Osteoblast (primary cell): ENCODE measurements around the gene LPAR5. TPM values are rescaled to one million over a fixed set of nuclear protein-coding genes. Genes with fewer than 3 reads are reported as not detected.

Experiments
- DNase-seq: peaks from one replicate; pipeline ENCODE4 v3.0.0; 2011; ENCODE audit warnings: low spot score, mixed read lengths; ENCODE audit not compliant: insufficient read length; ENCODE audit errors: missing footprints
- H2AFZ ChIP-seq: 2 replicates; pipeline ENCODE4 v1.6.0; 2011; ENCODE audit warnings: mild to moderate bottlenecking, low read length
- H3K27ac ChIP-seq: 2 replicates; pipeline ENCODE4 v1.5.1; 2011; ENCODE audit warnings: mild to moderate bottlenecking, low read depth, low read length, moderate library complexity
- H3K27me3 ChIP-seq: 2 replicates; pipeline ENCODE4 v1.6.0; 2012; ENCODE audit warnings: mild to moderate bottlenecking, control low read depth, inconsistent platforms, low read length, moderate library complexity; ENCODE audit not compliant: insufficient read depth
- H3K36me3 ChIP-seq: 2 replicates; pipeline ENCODE4 v1.5.1; 2011; ENCODE audit warnings: mild to moderate bottlenecking, low read length, control low read depth, moderate library complexity; ENCODE audit not compliant: insufficient read depth
- H3K4me1 ChIP-seq: 2 replicates; pipeline ENCODE4 v1.5.1; 2011; ENCODE audit warnings: mild to moderate bottlenecking, low read length, control low read depth, moderate library complexity; ENCODE audit not compliant: insufficient read depth
- H3K4me2 ChIP-seq: 2 replicates; pipeline ENCODE4 v1.6.0; 2011; ENCODE audit warnings: mild to moderate bottlenecking, low read length; ENCODE audit not compliant: insufficient read depth
- H3K4me3 ChIP-seq: fragments of 200-600 bp; sonication (generic); 3 replicates; pipeline ENCODE4 v1.5.1; 2012; ENCODE audit warnings: mild to moderate bottlenecking, low read length, inconsistent platforms; ENCODE audit not compliant: insufficient read depth
- H3K79me2 ChIP-seq: 2 replicates; pipeline ENCODE4 v1.6.0; 2012; ENCODE audit warnings: mild to moderate bottlenecking, low read length, control low read depth, inconsistent platforms; ENCODE audit not compliant: insufficient read depth
- H3K9me3 ChIP-seq: 2 replicates; pipeline ENCODE4 v1.5.1; 2011; ENCODE audit warnings: low read depth, low read length, control low read depth
- H4K20me1 ChIP-seq: 2 replicates; pipeline ENCODE4 v1.6.0; 2012; ENCODE audit warnings: mild to moderate bottlenecking, low read length, control low read depth; ENCODE audit not compliant: insufficient read depth
- CTCF ChIP-seq: IDR thresholded peaks from 2 replicates; pipeline ENCODE4 v1.5.1; 2011; ENCODE audit warnings: mild to moderate bottlenecking, low read depth, low read length, moderate library complexity; ENCODE audit errors: extremely low read depth
- total RNA-seq: library from RNA; depleted of rRNA; stranded (reverse); fragments of >200 nt; gene quantifications from 2 replicates; pipeline ENCODE4 v1.2.3, GENCODE V29; 2012

LPAR5 gene
- total RNA-seq, 1 donor = not detected

- TF ChIP-seq CTCF = no peak
- Histone ChIP-seq H3K79me2 (no peaks in the 10 kb centered on the region), H4K20me1 (no peaks in the 10 kb centered on the region), H3K27me3 (peaks cover 5% of the 10 kb centered on the region), H3K4me1 (no peaks in the 10 kb centered on the region), H3K9me3 (peaks cover 4% of the 10 kb centered on the region), H3K4me3 (no peak overlapping the region), H2AFZ (no peak overlapping the region), H3K4me2 (no peak overlapping the region), H3K36me3 (peaks cover 3% of the 10 kb centered on the region), H3K27ac (no peak overlapping the region)
- no peak for DNase-seq
These were observed 8.5 kb upstream of the LPAR5 start for GRCh38 chr12:6644257-6644596.

- Histone ChIP-seq H3K4me2 (no peak overlapping the region), H4K20me1 (no peaks in the 10 kb centered on the region), H3K27ac (no peak overlapping the region), H2AFZ (no peak overlapping the region), H3K4me1 (no peaks in the 10 kb centered on the region), H3K79me2 (no peaks in the 10 kb centered on the region), H3K36me3 (peaks cover 3% of the 10 kb centered on the region), H3K4me3 (no peak overlapping the region), H3K27me3 (peaks cover 6% of the 10 kb centered on the region), H3K9me3 (peaks cover 4% of the 10 kb centered on the region)
- DNase-seq = peak; percentile 53
- no peak for TF ChIP-seq CTCF
These were observed 8.0 kb upstream of the LPAR5 start for GRCh38 chr12:6643569-6644256.

GRCh38 chr12:6641131-6641530 lies 5.4 kb upstream of the LPAR5 start:
- H3K4me1 ChIP-seq = no peaks in the 10 kb centered on the region
- no peaks in the 10 kb centered on the region for H3K79me2 ChIP-seq
- H3K27ac ChIP-seq = no peak overlapping the region
- no peak overlapping the region for H2AFZ ChIP-seq
- H4K20me1 ChIP-seq = no peaks in the 10 kb centered on the region
- H3K4me2 ChIP-seq = no peak overlapping the region
- H3K27me3 ChIP-seq = peaks cover 13% of the 10 kb centered on the region
- no peak overlapping the region for H3K4me3 ChIP-seq
- DNase-seq = peak; percentile 78
- no peaks in the 10 kb centered on the region for H3K36me3 ChIP-seq
- TF ChIP-seq CTCF = no peak
- peaks cover 4% of the 10 kb centered on the region for H3K9me3 ChIP-seq

- DNase-seq = peak; percentile 42
- H2AFZ ChIP-seq = no peak overlapping the region
- no peak overlapping the region for H3K27ac ChIP-seq
- H3K4me3 ChIP-seq = no peak overlapping the region
- peaks cover 4% of the 10 kb centered on the region for H3K9me3 ChIP-seq
- no peaks in the 10 kb centered on the region for H3K79me2 ChIP-seq
- no peak for TF ChIP-seq CTCF
- peaks cover 17% of the 10 kb centered on the region for H3K27me3 ChIP-seq
- no peaks in the 10 kb centered on the region for H4K20me1 ChIP-seq
- no peaks in the 10 kb centered on the region for H3K4me1 ChIP-seq
- H3K4me2 ChIP-seq = no peak overlapping the region
- no peaks in the 10 kb centered on the region for H3K36me3 ChIP-seq
These were observed 4.7 kb upstream of the LPAR5 start for GRCh38 chr12:6640497-6640896.
